HCT116 (cell line): ENCODE data around the gene HIF1AN. TPM values are rescaled to one million over a fixed set of nuclear protein-coding genes. Genes with fewer than 3 reads are reported as not detected.

Experiments used
- ATAC-seq: fragments of 200-7000 bp; cut with Tn5 transposase; 2 replicates; pipeline ENCODE4 v1.9.1; 2020; ENCODE audit warnings: mild to moderate bottlenecking, moderate library complexity
- BruUV-seq: library from RNA; stranded (reverse); fragments of 400-500 nt; replicated peaks from 2 replicates; lab custom pipeline; 2021; lab: Mats Ljungman, UMichigan
- CTCF ChIA-PET: fragments of 300-600 bp; sonication (Branson Sonifier 250); formaldehyde crosslinking; loops from one replicate; lab custom pipeline; 2021; ENCODE audit warnings: antibody characterized with exemption; lab: Charles Lee
- POLR2A ChIA-PET: fragments of 300-600, 350-600 bp; sonication (Branson Sonifier 250); formaldehyde crosslinking; loops from one replicate; lab custom pipeline; 2021; ENCODE audit warnings: antibody characterized with exemption; lab: Charles Lee
- RAD21 ChIA-PET, 2 experiments: fragments of 300-600 bp; sonication (Branson Sonifier 250); formaldehyde crosslinking; loops; one replicate each; lab custom pipeline; 2023; ENCODE audit warnings: low total read pairs in 2 of 2; ENCODE audit not compliant: uncharacterized antibody in 2 of 2, unreplicated experiment in 2 of 2, low non-redundant PET in 1 of 2; lab: Charles Lee
- DNase-seq: peaks from one replicate; pipeline ENCODE4 v3.0.0-alpha.2; 2010; ENCODE audit warnings: low read depth, low spot score
- H2AFZ ChIP-seq: fragments of 200-600 bp; shearing (Covaris generic), sonication (generic); 2 replicates; pipeline ENCODE4 v1.6.1; 2017; ENCODE audit warnings: low read depth, mixed run types, mixed read lengths, antibody characterized with exemption, low read length; ENCODE audit not compliant: poor library complexity, severe bottlenecking
- H3K27ac ChIP-seq: 2 replicates; pipeline ENCODE4 v1.5.1; 2012; ENCODE audit warnings: low read depth, low read length
- H3K27me3 ChIP-seq: fragments of 200-600 bp; sonication (generic); 2 replicates; pipeline ENCODE4 v1.6.1; 2016; ENCODE audit warnings: mixed run types, low read length, mixed read lengths; ENCODE audit not compliant: insufficient read depth
- H3K36me3 ChIP-seq, 2 experiments: fragments of 200-500 bp in 1 of 2; fragments of 200-600 bp in 1 of 2; sonication (Bioruptor generic) in 1 of 2; sonication (generic) in 1 of 2; 2 replicates each; pipeline versions ENCODE4 v1.5.1 to v1.6.1; 2014 to 2016; ENCODE audit warnings: low read length in 2 of 2, inconsistent platforms in 1 of 2, mixed read lengths in 1 of 2, mixed run types in 1 of 2; ENCODE audit not compliant: insufficient read depth in 2 of 2, control insufficient read depth in 1 of 2
- H3K4me1 ChIP-seq, 2 experiments: fragments of 200-600 bp in 1 of 2; sonication (generic) in 1 of 2; 2 replicates each; pipeline versions ENCODE4 v1.5.1 to v1.6.1; 2012 to 2017; ENCODE audit warnings: low read length in 2 of 2, inconsistent platforms in 1 of 2, mild to moderate bottlenecking in 1 of 2, mixed read lengths in 1 of 2, mixed run types in 1 of 2, moderate library complexity in 1 of 2; ENCODE audit not compliant: insufficient read depth in 2 of 2, control insufficient read depth in 1 of 2
- H3K4me2 ChIP-seq: fragments of 200-600 bp; sonication (generic); 2 replicates; pipeline ENCODE4 v1.6.1; 2017; ENCODE audit warnings: mixed run types, low read length, mixed read lengths
- H3K4me3 ChIP-seq, 2 experiments: fragments of 200-600 bp in 1 of 2; sonication (generic) in 1 of 2; replicated peaks in 1 of 2; 2 replicates each; pipeline ENCODE4 v1.5.1; 2011 to 2016; ENCODE audit warnings: low read length in 2 of 2, control low read depth in 1 of 2, low read depth in 1 of 2, mild to moderate bottlenecking in 1 of 2, mixed read lengths in 1 of 2, mixed run types in 1 of 2
- H3K79me2 ChIP-seq: fragments of 200-600 bp; sonication (generic); 2 replicates; pipeline ENCODE4 v1.6.1; 2017; ENCODE audit warnings: mild to moderate bottlenecking, mixed run types, low read length, moderate library complexity, mixed read lengths; ENCODE audit not compliant: insufficient read depth
- H3K9ac ChIP-seq: fragments of 200-600 bp; sonication (generic); 2 replicates; pipeline ENCODE4 v1.6.1; 2016; ENCODE audit warnings: low read length, mixed read lengths
- H3K9me2 ChIP-seq: fragments of 200-600 bp; sonication (generic), shearing (Covaris generic); 2 replicates; pipeline ENCODE4 v1.6.1; 2017; ENCODE audit warnings: mixed run types, mild to moderate bottlenecking, moderate library complexity; ENCODE audit not compliant: insufficient read depth
- H3K9me3 ChIP-seq, 2 experiments: fragments of 200-500 bp in 1 of 2; fragments of 200-600 bp in 1 of 2; sonication (Bioruptor generic) in 1 of 2; sonication (generic) in 1 of 2; 2 replicates each; pipeline ENCODE4 v1.6.1; 2014 to 2017; ENCODE audit warnings: low read length in 2 of 2, mixed read lengths in 2 of 2, inconsistent platforms in 1 of 2, low read depth in 1 of 2, mild to moderate bottlenecking in 1 of 2, mixed run types in 1 of 2, moderate library complexity in 1 of 2; ENCODE audit not compliant: control insufficient read depth in 1 of 2, insufficient read depth in 1 of 2
- H4K20me1 ChIP-seq: fragments of 200-600 bp; sonication (generic), shearing (Covaris generic); 2 replicates; pipeline ENCODE4 v1.6.1; 2017; ENCODE audit warnings: mixed run types, mild to moderate bottlenecking, moderate library complexity; ENCODE audit not compliant: insufficient read depth
- ELF1 ChIP-seq: IDR thresholded peaks from 2 replicates; pipeline ENCODE4 v1.6.1; 2012; ENCODE audit warnings: low read depth, borderline replicate concordance
- RAD21 ChIP-seq: IDR thresholded peaks from 2 replicates; pipeline ENCODE4 v1.6.1; 2012; ENCODE audit warnings: low read depth, mild to moderate bottlenecking
- ZFX ChIP-seq: fragments of 450-650 bp; IDR thresholded peaks from 2 replicates; pipeline ENCODE4 v1.6.1; 2017
- intact Hi-C: fragments of 100-400 bp; cut with micrococcal nuclease; formaldehyde crosslinking; loops from 2 replicates; pipeline ENCODE4 v1.10.0; 2022
- total RNA-seq: library from RNA; stranded (reverse); gene quantifications from one replicate; pipeline ENCODE4 v1.2.1, GENCODE V29; 2021; ENCODE audit not compliant: unreplicated experiment
- TF ChIP-seq, protein P1 (sequence below): IDR thresholded peaks from 2 replicates; pipeline ENCODE4 v1.6.1; 2012; ENCODE audit warnings: low read depth
- TF ChIP-seq, protein P2 (sequence below): IDR thresholded peaks from 2 replicates; pipeline ENCODE4 v1.6.1; 2012

HIF1AN gene
- total RNA-seq, 1 experiment from 2014 or later = 67.2 TPM

DNA sequence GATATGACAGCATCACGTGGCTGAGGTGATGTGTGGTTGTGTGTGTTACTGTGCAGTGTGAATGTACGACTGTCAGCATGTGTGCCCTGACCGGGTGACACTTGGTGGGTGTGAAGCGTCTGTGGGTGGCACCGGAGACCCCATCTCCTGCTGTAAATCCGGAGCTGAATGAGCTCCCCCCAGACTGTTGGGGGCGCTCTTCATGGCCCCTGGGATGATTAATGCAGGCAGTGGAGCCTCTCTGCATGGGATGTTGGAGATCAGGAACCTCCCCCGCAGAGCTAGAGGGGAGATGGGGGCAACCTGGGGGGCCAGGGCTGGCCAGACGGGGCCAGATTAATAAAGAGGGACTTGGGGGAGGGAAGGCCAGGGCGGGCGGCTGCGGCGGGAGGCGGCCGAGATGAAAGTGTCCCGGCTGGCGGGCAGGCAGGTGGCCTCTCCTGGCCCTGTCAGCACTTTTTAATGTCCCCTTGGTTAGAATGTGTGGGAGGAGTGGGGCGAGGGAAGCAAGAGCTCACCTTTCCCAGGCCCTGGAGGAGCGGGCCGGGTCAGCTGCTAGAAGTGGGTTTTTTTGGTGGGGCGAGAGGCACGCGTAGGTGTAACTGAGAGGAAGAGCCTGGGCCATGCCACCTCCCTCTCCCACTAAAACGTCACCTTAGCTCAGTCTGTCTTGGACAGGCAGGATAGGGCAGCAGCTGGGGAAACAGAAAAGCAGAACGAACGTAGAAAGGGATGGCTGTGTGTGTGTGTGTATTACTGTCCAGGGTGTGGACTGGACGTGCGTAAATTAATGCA lies 34.1 kb downstream of the HIF1AN start (continued):
- TF ChIP-seq, protein P1, sequence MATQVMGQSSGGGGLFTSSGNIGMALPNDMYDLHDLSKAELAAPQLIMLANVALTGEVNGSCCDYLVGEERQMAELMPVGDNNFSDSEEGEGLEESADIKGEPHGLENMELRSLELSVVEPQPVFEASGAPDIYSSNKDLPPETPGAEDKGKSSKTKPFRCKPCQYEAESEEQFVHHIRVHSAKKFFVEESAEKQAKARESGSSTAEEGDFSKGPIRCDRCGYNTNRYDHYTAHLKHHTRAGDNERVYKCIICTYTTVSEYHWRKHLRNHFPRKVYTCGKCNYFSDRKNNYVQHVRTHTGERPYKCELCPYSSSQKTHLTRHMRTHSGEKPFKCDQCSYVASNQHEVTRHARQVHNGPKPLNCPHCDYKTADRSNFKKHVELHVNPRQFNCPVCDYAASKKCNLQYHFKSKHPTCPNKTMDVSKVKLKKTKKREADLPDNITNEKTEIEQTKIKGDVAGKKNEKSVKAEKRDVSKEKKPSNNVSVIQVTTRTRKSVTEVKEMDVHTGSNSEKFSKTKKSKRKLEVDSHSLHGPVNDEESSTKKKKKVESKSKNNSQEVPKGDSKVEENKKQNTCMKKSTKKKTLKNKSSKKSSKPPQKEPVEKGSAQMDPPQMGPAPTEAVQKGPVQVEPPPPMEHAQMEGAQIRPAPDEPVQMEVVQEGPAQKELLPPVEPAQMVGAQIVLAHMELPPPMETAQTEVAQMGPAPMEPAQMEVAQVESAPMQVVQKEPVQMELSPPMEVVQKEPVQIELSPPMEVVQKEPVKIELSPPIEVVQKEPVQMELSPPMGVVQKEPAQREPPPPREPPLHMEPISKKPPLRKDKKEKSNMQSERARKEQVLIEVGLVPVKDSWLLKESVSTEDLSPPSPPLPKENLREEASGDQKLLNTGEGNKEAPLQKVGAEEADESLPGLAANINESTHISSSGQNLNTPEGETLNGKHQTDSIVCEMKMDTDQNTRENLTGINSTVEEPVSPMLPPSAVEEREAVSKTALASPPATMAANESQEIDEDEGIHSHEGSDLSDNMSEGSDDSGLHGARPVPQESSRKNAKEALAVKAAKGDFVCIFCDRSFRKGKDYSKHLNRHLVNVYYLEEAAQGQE = no peak
- TF ChIP-seq, protein P2, sequence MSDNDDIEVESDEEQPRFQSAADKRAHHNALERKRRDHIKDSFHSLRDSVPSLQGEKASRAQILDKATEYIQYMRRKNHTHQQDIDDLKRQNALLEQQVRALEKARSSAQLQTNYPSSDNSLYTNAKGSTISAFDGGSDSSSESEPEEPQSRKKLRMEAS = peak; percentile 61
- TF ChIP-seq ZFX = peak; percentile 45; the same call in 1 of the 2 replicates

DNA sequence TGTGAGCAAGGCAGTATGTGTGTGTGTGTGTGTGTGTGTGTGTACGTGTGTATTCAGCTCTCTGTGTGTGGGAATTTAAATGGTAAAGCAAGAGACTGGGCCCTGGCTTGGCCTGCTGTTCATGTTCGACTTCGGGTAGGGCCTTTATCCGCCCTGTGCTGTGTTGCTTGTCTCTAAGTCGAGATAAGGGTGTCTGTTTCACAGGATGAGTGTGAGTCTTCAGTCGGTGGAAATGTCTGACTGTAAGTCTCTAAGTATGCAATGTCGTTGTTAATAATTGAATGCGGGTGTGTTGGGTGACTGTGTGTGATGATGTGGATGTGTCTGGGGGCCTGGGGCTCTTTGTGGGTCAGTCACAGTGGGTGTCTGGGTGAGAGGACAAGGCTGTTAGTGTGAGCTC lies 34.8 kb downstream of the HIF1AN start:
- CTCF ChIA-PET = interaction anchor here (0.9 to 10.7 kb wide), 12 partner anchors 9 to 428 kb away, joined by 3 to 182 read pairs (median 6); partner anchors contain the start of genes HIF1AN and PAX2
- ATAC-seq = no peak; the same call in none of the 2 replicates

More for the DNA sequence above, 34.8 kb downstream of the HIF1AN start:
- intact Hi-C loops = no loop called here
- no TSS peak for BruUV-seq
- H3K36me3 ChIP-seq = no peaks in the 10 kb centered on the region
- H3K27ac ChIP-seq = peak overlapping the region; percentile 24; the same call in 1 of the 2 replicates
- H3K4me3 ChIP-seq = peak overlapping the region; percentile 71 to 76
- no peaks in the 10 kb centered on the region for H3K9me2 ChIP-seq
- peak overlapping the region; percentile 82 for H3K4me2 ChIP-seq
- no peak for DNase-seq
- H3K9me3 ChIP-seq = no peaks in the 10 kb centered on the region
- ChIA-PET POLR2A (interaction anchor here (1.2 to 1.6 kb wide), 2 partner anchors 68 to 308 kb away, joined by 3 to 6 read pairs; no protein-coding TSS in a partner anchor), RAD21 (interaction anchor here in 1 of 2 experiments (1.3 kb wide), 1 partner anchor 67 kb away, joined by 3 read pairs; no protein-coding TSS in a partner anchor)
- no peak for TF ChIP-seq ELF1
- TF ChIP-seq ZFX = 0 out of 2 replicates have a peak, but pooled peaks have one; percentile 0
- no peak for TF ChIP-seq RAD21
- no peaks in the 10 kb centered on the region for H4K20me1 ChIP-seq
- H2AFZ ChIP-seq = no peak overlapping the region
- peak overlapping the region; percentile 59 for H3K9ac ChIP-seq
- no peaks in the 10 kb centered on the region for H3K79me2 ChIP-seq
- peaks cover 0 to 13% of the 10 kb centered on the region in 2 experiments; a peak in 2 of 4 replicates for H3K4me1 ChIP-seq
- H3K27me3 ChIP-seq = no peaks in the 10 kb centered on the region
